Measurements from ENCODE around the gene DIS3L2.
"Not testable (repeated sequence)": the region's sequence is repeated elsewhere in the genome, so short reads cannot be mapped to it uniquely, and the experiment has no call there.

Gene DIS3L2

GRCh38 chr2:232379610-232380590 is 418.4 kb downstream of the DIS3L2 start:
- not testable (repeated sequence) for DNase-seq

- not testable (repeated sequence) for DNase-seq
Observed at GRCh38 chr2:232381204-232382031, 419.9 kb downstream of the DIS3L2 start.

- DNase-seq = no peak
Observed at GRCh38 chr2:232382331-232383225, 421.1 kb downstream of the DIS3L2 start.

GRCh38 chr2:232384466-232384865 is 423.0 kb downstream of the DIS3L2 start:
- DNase-seq = no peak

GRCh38 chr2:232385058-232385457 is 423.5 kb downstream of the DIS3L2 start:
- not testable (repeated sequence) for DNase-seq

- no peak for DNase-seq
Observed at GRCh38 chr2:232385660-232386489, 424.4 kb downstream of the DIS3L2 start.

- no peak for DNase-seq
Observed at GRCh38 chr2:232386490-232386739, 424.9 kb downstream of the DIS3L2 start.
